Ascending aorta (tissue), 2 donors: ENCODE results near the gene FEZ2. TPM values are rescaled to one million over a fixed set of nuclear protein-coding genes. Genes with fewer than 3 reads are reported as not detected.
A peak's percentile ranks its signal among the peaks of the same experiment; 100 is the strongest.

Source experiments
- DNase-seq, 2 donors: peaks; one replicate each; pipeline ENCODE4 v3.0.0-alpha.2; 2019; ENCODE audit warnings: low spot score in 2 of 2
- H3K27ac ChIP-seq, 2 donors: fragments of 200-600 bp; sonication (generic); one replicate each; pipeline ENCODE4 v1.5.1; 2016 to 2017; ENCODE audit warnings: mild to moderate bottlenecking in 1 of 2
- H3K27me3 ChIP-seq: fragments of 200-600 bp; sonication (generic); one replicate; pipeline ENCODE4 v1.5.1; 2017
- H3K36me3 ChIP-seq, 2 donors: fragments of 200-600 bp; sonication (generic); one replicate each; pipeline ENCODE4 v1.5.1; 2016
- H3K4me1 ChIP-seq, 2 donors: fragments of 200-600 bp; sonication (generic); one replicate each; pipeline ENCODE4 v1.5.1; 2016 to 2017; ENCODE audit warnings: mild to moderate bottlenecking in 1 of 2
- H3K4me3 ChIP-seq, 2 donors: fragments of 200-600 bp; sonication (generic); one replicate each; pipeline ENCODE4 v1.5.1; 2016 to 2017; ENCODE audit warnings: mild to moderate bottlenecking in 1 of 2
- H3K9me3 ChIP-seq, 2 donors: fragments of 200-600 bp; sonication (generic); one replicate each; pipeline ENCODE4 v1.5.1; 2016
- CTCF ChIP-seq, 3 experiments: fragments of 200-600 bp in 2 of 3; fragments of 450-650 bp in 1 of 3; sonication (generic) in 2 of 3; IDR thresholded peaks; one replicate each; pipeline ENCODE4 v1.5.1; 2016 to 2019; ENCODE audit warnings: antibody characterized with exemption in 3 of 3, mild to moderate bottlenecking in 1 of 3, moderate library complexity in 1 of 3
- intact Hi-C: fragments of 100-400 bp; cut with DNase I; formaldehyde crosslinking; loops from one replicate; pipeline ENCODE4 v1.15.1; 2023
- total RNA-seq: library from RNA; depleted of rRNA; stranded (reverse); fragments of >200 nt; gene quantifications from one replicate; pipeline ENCODE4 v1.1.0, GENCODE V29; 2016

The FEZ2 gene
- total RNA-seq, 1 donor from 2014 or later, result 31.8 TPM

- no peaks in the 10 kb centered on the region for H3K9me3 ChIP-seq
- no peak for TF ChIP-seq CTCF (IDR thresholded peaks at IDR 0.05)
- H3K4me3 ChIP-seq, result no peak overlapping the region
- no peak for DNase-seq
- intact Hi-C loops, result no loop called here
- H3K36me3 ChIP-seq, result peaks cover 39 to 75% of the 10 kb centered on the region in 2 donors
- no peaks in the 10 kb centered on the region for H3K27me3 ChIP-seq
- peaks cover 0 to 6% of the 10 kb centered on the region in 2 donors for H3K4me1 ChIP-seq
- H3K27ac ChIP-seq, result no peak overlapping the region
These were observed 74.8 kb downstream of the FEZ2 start for GRCh38 chr2:36523153-36523552.

- intact Hi-C loops, result no loop called here
- TF ChIP-seq CTCF (IDR thresholded peaks at IDR 0.05), result no peak
- Histone ChIP-seq H3K9me3 (no peaks in the 10 kb centered on the region), H3K4me3 (no peak overlapping the region), H3K36me3 (peaks cover 55 to 88% of the 10 kb centered on the region in 2 donors), H3K27me3 (no peaks in the 10 kb centered on the region), H3K27ac (no peak overlapping the region), H3K4me1 (peaks cover 0 to 4% of the 10 kb centered on the region in 2 donors)
- DNase-seq, result no peak
These were observed 77.5 kb downstream of the FEZ2 start for GRCh38 chr2:36520431-36520830.

- H3K36me3 ChIP-seq, result peaks cover 64 to 96% of the 10 kb centered on the region in 2 donors
These were observed 81.7 kb downstream of the FEZ2 start for GRCh38 chr2:36516136-36516870.

GRCh38 chr2:36515538-36515937 lies 82.4 kb downstream of the FEZ2 start:
- H3K36me3 ChIP-seq, result peaks cover 60 to 92% of the 10 kb centered on the region in 2 donors
- TF ChIP-seq CTCF (IDR thresholded peaks at IDR 0.05), result no peak
- intact Hi-C loops, result no loop called here

More at GRCh38 chr2:36516136-36516870, 81.7 kb downstream of the FEZ2 start:
- H3K27me3 ChIP-seq, result no peaks in the 10 kb centered on the region
- no peaks in the 10 kb centered on the region for H3K9me3 ChIP-seq
- TF ChIP-seq CTCF (IDR thresholded peaks at IDR 0.05), result no peak
- H3K4me1 ChIP-seq, result no peaks in the 10 kb centered on the region
- intact Hi-C loops, result no loop called here
- DNase-seq, result no peak
- H3K4me3 ChIP-seq, result no peak overlapping the region
- H3K27ac ChIP-seq, result peak overlapping the region; percentile 14 to 23

GRCh38 chr2:36513661-36514060 lies 84.3 kb downstream of the FEZ2 start:
- no peaks in the 10 kb centered on the region for H3K9me3 ChIP-seq
- no peak for TF ChIP-seq CTCF (IDR thresholded peaks at IDR 0.05)
- H3K36me3 ChIP-seq, result peaks cover 61 to 79% of the 10 kb centered on the region in 2 donors
- peaks cover 0 to 4% of the 10 kb centered on the region in 2 donors for H3K4me1 ChIP-seq
- DNase-seq, result no peak
- no peaks in the 10 kb centered on the region for H3K27me3 ChIP-seq
- intact Hi-C loops, result no loop called here
- no peak overlapping the region for H3K4me3 ChIP-seq
- peak overlapping the region in 1 of 2 donors; percentile 28 for H3K27ac ChIP-seq

More at GRCh38 chr2:36515538-36515937, 82.4 kb downstream of the FEZ2 start:
- peaks cover 0 to 4% of the 10 kb centered on the region in 2 donors for H3K4me1 ChIP-seq
- DNase-seq, result no peak
- no peaks in the 10 kb centered on the region for H3K9me3 ChIP-seq
- no peak overlapping the region for H3K4me3 ChIP-seq
- H3K27ac ChIP-seq, result no peak overlapping the region
- H3K27me3 ChIP-seq, result no peaks in the 10 kb centered on the region
